K562 (cell line): ENCODE data around the gene ATG13. TPM values are rescaled to one million over a fixed set of nuclear protein-coding genes. Genes with fewer than 3 reads are reported as not detected.

ENCODE experiments used
- FOXA1 ChIP-seq: fragments of 450-650 bp; IDR thresholded peaks from 2 replicates; pipeline ENCODE4 v1.6.1; 2016; ENCODE audit warnings: mild to moderate bottlenecking, borderline replicate concordance
- MBD1 ChIP-seq: fragments of 250-450 bp; sonication (Bioruptor Pico); IDR thresholded peaks from 2 replicates; pipeline ENCODE4 v1.8.0; 2022; ENCODE audit warnings: inconsistent platforms
- MYNN ChIP-seq, 2 experiments: sonication (generic); formaldehyde crosslinking in 1 of 2; IDR thresholded peaks; 2 replicates each; pipeline versions ENCODE4 v1.5.0 to v1.6.1; 2016 to 2020; ENCODE audit warnings: antibody characterized with exemption in 1 of 2, missing genetic modification reagents in 1 of 2
- POLR2A ChIP-seq: fragments of 450-650 bp; conservative IDR thresholded peaks from 2 replicates; pipeline ENCODE4 v1.6.1; 2016
- RBM25 ChIP-seq: fragments of 200-400 bp; formaldehyde crosslinking; IDR thresholded peaks from 2 replicates; pipeline ENCODE4 v1.6.1; 2018; ENCODE audit warnings: low read length, low read depth, moderate library complexity; ENCODE audit not compliant: severe bottlenecking
- SLC30A9 ChIP-seq: fragments of 250-450 bp; sonication (Bioruptor Pico); IDR thresholded peaks from 2 replicates; pipeline ENCODE4 v1.8.0; 2022; ENCODE audit warnings: mild to moderate bottlenecking, moderate library complexity
- ZNF431 ChIP-seq: sonication (generic); formaldehyde crosslinking; IDR thresholded peaks from 2 replicates; pipeline ENCODE4 v1.8.0; 2022; ENCODE audit warnings: mild to moderate bottlenecking, missing genetic modification reagents
- polyA plus RNA-seq, 8 experiments: library from polyadenylated mRNA; depleted of rRNA in 4 of 8; stranded (reverse) in 5 of 8; unstranded in 3 of 8; fragments of >200 nt; fragmentation: Nextera tagmentation in 2 of 8; fragmentation: Illumina TruSeq in 1 of 8; extraction: Ambion mirVana in 2 of 8; extraction: Trizol in 1 of 8; gene quantifications; 2 replicates each; pipeline versions ENCODE4 v1.2.1 to v1.2.3, GENCODE V29; 2011 to 2014; ENCODE audit warnings: inconsistent platforms in 1 of 8, missing spikeins in 1 of 8
- total RNA-seq, 7 experiments: library from RNA; depleted of rRNA in 6 of 7; stranded (reverse); fragments of >200 nt in 6 of 7; fragmentation: Illumina TruSeq in 2 of 7; extraction: Trizol in 2 of 7; gene quantifications; 2 replicates each; pipeline versions ENCODE4 v1.2.1 to v1.2.3, GENCODE V29; 2011 to 2021; ENCODE audit warnings: low replicate concordance in 1 of 7
- TF ChIP-seq, protein P1 (sequence below): fragments of 450-650 bp; IDR thresholded peaks from 2 replicates; pipeline ENCODE4 v1.6.1; 2016; ENCODE audit warnings: low read depth
- TF ChIP-seq, protein P2 (sequence below), 2 experiments: fragments of 450-650 bp in 1 of 2; IDR thresholded peaks; 2 replicates each; pipeline ENCODE4 v1.6.1; 2011 to 2017; ENCODE audit warnings: low read depth in 2 of 2, antibody characterized with exemption in 1 of 2, borderline replicate concordance in 1 of 2, low read length in 1 of 2, mild to moderate bottlenecking in 1 of 2, mixed read lengths in 1 of 2; ENCODE audit not compliant: control insufficient read depth in 1 of 2

The ATG13 gene
- total and polyA plus RNA-seq, 9 of the 15 experiments (the other 6 are each of a cell fraction or from before 2014, with no cell fraction given): 13.1 to 61.5 (median 36.5) TPM

- TF ChIP-seq, protein P1, sequence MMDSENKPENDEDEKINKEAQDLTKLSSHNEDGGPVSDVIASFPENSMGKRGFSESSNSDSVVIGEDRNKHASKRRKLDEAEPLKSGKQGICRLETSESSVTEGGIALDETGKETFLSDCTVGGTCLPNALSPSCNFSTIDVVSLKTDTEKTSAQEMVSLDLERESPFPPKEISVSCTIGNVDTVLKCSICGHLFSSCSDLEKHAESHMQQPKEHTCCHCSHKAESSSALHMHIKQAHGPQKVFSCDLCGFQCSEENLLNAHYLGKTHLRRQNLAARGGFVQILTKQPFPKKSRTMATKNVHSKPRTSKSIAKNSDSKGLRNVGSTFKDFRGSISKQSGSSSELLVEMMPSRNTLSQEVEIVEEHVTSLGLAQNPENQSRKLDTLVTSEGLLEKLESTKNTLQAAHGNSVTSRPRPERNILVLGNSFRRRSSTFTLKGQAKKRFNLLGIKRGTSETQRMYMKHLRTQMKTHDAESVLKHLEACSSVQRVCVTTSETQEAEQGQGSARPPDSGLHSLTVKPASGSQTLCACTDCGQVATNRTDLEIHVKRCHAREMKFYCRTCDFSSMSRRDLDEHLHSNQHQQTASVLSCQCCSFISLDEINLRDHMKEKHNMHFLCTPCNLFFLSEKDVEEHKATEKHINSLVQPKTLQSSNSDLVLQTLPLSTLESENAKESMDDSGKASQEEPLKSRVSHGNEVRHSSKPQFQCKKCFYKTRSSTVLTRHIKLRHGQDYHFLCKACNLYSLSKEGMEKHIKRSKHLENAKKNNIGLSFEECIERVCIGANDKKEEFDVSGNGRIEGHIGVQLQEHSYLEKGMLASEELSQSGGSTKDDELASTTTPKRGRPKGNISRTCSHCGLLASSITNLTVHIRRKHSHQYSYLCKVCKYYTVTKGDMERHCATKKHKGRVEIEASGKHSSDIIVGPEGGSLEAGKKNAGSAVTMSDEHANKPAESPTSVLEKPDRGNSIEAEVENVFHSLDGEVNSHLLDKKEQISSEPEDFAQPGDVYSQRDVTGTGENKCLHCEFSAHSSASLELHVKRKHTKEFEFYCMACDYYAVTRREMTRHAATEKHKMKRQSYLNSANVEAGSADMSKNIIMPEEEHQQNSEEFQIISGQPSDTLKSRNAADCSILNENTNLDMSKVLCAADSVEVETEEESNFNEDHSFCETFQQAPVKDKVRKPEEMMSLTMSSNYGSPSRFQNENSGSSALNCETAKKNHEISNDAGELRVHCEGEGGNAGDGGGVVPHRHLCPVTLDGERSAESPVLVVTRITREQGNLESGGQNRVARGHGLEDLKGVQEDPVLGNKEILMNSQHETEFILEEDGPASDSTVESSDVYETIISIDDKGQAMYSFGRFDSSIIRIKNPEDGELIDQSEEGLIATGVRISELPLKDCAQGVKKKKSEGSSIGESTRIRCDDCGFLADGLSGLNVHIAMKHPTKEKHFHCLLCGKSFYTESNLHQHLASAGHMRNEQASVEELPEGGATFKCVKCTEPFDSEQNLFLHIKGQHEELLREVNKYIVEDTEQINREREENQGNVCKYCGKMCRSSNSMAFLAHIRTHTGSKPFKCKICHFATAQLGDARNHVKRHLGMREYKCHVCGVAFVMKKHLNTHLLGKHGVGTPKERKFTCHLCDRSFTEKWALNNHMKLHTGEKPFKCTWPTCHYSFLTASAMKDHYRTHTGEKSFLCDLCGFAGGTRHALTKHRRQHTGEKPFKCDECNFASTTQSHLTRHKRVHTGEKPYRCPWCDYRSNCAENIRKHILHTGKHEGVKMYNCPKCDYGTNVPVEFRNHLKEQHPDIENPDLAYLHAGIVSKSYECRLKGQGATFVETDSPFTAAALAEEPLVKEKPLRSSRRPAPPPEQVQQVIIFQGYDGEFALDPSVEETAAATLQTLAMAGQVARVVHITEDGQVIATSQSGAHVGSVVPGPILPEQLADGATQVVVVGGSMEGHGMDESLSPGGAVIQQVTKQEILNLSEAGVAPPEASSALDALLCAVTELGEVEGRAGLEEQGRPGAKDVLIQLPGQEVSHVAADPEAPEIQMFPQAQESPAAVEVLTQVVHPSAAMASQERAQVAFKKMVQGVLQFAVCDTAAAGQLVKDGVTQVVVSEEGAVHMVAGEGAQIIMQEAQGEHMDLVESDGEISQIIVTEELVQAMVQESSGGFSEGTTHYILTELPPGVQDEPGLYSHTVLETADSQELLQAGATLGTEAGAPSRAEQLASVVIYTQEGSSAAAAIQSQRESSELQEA: no peak
- TF ChIP-seq MYNN (IDR thresholded peaks at IDR 0.05): 0 out of 2 replicates have a peak, but pooled peaks have one; percentile 39
- no peak for TF ChIP-seq MYNN (CRISPR knock-in tag; IDR thresholded peaks at IDR 0.05)
- TF ChIP-seq SLC30A9 (CRISPR knock-in tag): no peak
- TF ChIP-seq RBM25: no peak
- TF ChIP-seq MBD1: no peak
- TF ChIP-seq, protein P2, sequence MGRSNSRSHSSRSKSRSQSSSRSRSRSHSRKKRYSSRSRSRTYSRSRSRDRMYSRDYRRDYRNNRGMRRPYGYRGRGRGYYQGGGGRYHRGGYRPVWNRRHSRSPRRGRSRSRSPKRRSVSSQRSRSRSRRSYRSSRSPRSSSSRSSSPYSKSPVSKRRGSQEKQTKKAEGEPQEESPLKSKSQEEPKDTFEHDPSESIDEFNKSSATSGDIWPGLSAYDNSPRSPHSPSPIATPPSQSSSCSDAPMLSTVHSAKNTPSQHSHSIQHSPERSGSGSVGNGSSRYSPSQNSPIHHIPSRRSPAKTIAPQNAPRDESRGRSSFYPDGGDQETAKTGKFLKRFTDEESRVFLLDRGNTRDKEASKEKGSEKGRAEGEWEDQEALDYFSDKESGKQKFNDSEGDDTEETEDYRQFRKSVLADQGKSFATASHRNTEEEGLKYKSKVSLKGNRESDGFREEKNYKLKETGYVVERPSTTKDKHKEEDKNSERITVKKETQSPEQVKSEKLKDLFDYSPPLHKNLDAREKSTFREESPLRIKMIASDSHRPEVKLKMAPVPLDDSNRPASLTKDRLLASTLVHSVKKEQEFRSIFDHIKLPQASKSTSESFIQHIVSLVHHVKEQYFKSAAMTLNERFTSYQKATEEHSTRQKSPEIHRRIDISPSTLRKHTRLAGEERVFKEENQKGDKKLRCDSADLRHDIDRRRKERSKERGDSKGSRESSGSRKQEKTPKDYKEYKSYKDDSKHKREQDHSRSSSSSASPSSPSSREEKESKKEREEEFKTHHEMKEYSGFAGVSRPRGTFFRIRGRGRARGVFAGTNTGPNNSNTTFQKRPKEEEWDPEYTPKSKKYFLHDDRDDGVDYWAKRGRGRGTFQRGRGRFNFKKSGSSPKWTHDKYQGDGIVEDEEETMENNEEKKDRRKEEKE (IDR thresholded peaks at IDR 0.05; ENCODE audit: borderline replicate concordance in 1 of 2, control insufficient read depth in 1 of 2, low read depth in 2 of 2, low read length in 1 of 2): 0 out of 4 replicates have a peak, but pooled peaks of 1 of the 2 experiments have one; percentile 47
- TF ChIP-seq ZNF431 (CRISPR knock-in tag): no peak; the same call in 1 of the 2 replicates
- TF ChIP-seq FOXA1: no peak
- TF ChIP-seq POLR2A: peak; percentile 84
Observed at GRCh38 chr11:46593550-46594373, 23.6 kb upstream of the ATG13 start, which contains the start of gene AMBRA1 (continued).
